ENCODE data around the gene CBFA2T2.

CBFA2T2 gene

GRCh38 chr20:33679758-33680485 is 190.0 kb downstream of the CBFA2T2 start:
- DNase-seq: peak; percentile 39
- no peak for ATAC-seq

- ATAC-seq: no peak
Measured at GRCh38 chr20:33680686-33681085, 190.8 kb downstream of the CBFA2T2 start.

DNA sequence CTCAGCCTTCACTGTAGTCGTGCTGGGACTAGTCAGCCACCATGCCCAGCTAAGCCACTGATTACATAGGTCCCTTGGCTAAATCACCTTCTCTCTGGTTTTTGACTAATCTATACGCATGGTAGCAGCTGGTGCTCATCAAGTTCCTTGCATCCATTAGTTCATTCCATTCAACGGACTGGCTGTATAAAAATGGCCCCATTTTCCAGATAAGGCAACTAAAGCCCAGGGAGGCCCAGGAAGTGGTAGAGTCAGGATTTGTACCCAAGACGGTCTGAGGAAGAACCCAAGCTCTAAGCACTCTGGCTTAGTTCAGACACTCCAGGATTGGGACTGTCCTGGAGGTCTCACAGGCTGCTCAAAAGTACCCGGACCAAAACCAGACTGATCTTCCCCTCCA is 191.4 kb downstream of the CBFA2T2 start:
- no peak for DNase-seq
- ATAC-seq: no peak

More at GRCh38 chr20:33680686-33681085, 190.8 kb downstream of the CBFA2T2 start:
- DNase-seq: no peak

GRCh38 chr20:33681728-33682353 is 191.9 kb downstream of the CBFA2T2 start:
- no peak for DNase-seq
- ATAC-seq: no peak

DNA sequence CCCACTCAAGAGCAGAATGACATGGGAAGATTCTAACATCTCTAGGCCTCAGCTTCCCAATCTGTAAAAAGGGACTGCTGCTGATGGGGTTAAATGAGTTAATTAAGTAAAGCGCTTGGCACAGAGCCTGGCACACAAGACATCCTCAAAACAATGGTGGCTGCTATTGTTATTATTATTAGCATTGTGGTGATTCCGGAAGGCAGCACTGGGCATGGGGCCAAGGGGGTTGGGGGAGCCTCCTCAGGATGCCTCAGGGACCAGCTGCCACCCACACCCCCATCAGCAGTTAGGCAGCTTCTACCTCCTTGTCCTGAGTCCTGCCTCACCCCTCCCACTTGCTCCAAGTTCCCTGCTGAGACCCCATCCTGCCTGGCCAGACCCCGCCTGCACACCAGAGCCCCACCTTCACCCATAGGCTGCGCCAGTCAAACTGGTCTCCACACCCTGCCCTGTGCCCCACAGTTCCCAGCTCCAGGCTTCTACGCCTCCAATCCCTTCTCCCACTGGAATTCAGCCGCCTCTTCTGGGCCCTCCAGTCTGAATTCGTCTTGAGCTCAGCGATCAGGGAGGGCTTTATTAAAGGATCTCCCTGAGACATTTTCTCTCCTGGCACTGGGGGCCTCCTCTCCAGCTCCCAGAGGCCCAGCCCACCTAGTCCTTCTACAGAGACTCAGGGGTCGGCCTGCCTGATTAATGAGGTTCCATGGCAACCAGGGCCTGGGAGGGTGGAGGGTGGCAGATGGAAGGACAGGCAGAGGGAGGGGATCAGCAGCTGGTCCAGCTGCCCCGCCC is 194.8 kb downstream of the CBFA2T2 start:
- no peak for DNase-seq
- ATAC-seq: no peak

DNA sequence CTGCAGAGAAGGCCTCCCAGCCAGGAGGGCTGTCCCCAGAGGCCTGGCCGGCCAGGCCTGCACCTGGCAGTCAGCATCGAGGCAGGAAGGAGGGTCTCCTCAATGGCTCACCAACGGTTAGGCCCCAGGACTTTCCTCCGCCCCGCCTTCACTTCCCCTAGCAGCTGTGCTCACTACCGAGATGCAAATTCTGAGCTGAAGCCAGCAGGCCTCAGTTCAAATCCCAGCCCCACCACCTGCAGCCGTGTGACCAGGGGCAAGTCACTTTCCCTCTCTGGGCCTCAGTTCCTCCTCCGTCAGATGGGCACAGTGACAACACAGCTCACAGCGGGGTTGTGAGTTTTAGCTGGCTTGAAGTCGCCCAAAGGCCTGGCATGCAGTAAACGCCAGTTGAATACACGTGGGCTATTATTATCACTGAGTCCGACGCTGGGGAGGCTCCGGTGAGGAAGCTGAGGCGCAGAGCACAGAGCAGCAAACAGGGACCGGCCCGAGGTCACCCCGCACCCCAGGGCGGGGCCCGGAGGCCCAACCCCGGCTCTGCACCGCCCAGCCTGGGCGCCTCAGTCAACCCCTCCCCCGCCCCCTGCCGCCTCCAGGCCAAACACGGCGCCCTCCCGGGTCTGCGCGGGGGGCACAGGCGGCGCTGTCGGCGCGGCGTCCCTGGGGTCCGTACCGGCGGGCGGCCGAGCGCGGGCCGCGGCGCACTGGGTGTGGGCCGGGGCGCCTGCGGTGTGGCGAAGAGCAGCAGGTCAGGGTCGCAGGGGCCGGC is 195.6 kb downstream of the CBFA2T2 start:
- ATAC-seq (peak; percentile 60), DNase-seq (peak; percentile 78)

DNA sequence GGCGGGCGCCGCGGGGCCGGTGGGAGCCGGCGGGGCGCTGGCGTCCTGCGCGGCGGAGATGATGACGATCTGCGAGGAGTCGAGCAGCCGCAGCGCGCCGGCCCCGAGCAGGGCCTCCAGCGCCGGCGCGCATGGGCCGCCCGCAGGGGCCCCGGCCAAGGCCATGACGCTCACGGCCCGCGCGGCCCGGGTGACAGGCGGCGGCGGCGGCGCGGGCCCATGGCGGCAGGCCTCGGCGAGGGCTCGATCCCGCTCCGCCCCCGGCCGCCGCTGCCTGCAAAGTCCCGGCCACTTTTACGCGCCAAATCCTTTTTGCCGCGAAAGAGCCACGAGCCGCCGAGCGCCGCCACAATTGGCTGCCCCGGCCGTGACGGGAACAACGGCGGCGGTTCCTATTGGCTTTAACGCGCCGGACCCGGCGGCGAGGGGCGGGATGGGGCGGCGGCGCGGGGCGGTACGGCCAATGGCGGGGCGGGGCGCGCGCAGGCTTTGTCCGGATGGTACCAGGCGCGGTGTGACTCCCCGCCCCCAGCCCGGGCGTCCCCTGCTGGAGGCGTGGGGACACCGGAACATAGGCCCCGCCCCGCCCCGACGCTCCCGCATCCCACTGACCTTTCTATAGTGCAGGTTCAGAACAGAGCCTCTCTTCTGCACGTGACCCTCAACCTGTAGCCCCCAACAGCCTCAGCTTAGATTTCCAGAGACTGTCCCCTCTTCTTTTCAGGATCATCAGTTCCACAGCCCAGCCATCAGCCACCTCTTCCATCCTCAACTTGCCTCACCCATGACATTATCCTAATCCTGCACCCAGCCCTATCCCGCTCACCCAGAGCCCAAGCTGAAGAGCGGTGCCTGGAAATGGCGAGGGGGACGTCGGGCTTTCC is 196.4 kb downstream of the CBFA2T2 start, which contains the start of gene E2F1:
Gene E2F1, minus strand, starts transcription at position 286 of the 884 bp plus-strand sequence. Its CDS starts 121 bp downstream, at position 165.
- peak; percentile 98 for DNase-seq
- ATAC-seq: peak; percentile 87

GRCh38 chr20:33686984-33687366 is 197.1 kb downstream of the CBFA2T2 start:
- DNase-seq: no peak

DNA sequence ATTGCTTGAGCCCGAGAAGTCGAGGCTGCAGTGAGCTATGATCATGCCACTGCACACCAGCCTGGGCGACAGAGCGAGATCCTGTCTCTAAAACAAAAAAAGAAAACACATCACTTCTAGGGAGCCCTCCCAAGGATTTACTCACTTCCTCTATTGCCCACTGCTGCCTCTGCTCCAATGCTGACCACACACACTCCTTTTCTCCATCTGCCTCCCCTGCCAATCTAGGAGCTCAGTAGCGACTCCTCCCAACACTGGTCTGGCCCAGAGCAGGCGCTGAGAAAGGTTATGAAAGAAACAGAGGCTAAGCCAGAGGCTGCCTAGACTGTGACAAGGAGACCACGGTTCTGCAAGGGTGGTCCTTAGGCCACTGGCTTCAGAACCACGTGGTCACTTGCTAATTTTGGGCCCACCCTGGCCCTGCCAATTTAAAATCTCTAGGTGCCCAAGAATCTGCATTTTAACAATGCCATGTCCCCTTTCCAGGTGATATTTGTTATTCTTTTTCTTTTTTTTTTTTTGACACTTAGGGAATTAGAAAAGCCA is 197.5 kb downstream of the CBFA2T2 start:
- DNase-seq (no peak), ATAC-seq (no peak)

More at GRCh38 chr20:33686984-33687366, 197.1 kb downstream of the CBFA2T2 start:
- no peak for ATAC-seq

DNA sequence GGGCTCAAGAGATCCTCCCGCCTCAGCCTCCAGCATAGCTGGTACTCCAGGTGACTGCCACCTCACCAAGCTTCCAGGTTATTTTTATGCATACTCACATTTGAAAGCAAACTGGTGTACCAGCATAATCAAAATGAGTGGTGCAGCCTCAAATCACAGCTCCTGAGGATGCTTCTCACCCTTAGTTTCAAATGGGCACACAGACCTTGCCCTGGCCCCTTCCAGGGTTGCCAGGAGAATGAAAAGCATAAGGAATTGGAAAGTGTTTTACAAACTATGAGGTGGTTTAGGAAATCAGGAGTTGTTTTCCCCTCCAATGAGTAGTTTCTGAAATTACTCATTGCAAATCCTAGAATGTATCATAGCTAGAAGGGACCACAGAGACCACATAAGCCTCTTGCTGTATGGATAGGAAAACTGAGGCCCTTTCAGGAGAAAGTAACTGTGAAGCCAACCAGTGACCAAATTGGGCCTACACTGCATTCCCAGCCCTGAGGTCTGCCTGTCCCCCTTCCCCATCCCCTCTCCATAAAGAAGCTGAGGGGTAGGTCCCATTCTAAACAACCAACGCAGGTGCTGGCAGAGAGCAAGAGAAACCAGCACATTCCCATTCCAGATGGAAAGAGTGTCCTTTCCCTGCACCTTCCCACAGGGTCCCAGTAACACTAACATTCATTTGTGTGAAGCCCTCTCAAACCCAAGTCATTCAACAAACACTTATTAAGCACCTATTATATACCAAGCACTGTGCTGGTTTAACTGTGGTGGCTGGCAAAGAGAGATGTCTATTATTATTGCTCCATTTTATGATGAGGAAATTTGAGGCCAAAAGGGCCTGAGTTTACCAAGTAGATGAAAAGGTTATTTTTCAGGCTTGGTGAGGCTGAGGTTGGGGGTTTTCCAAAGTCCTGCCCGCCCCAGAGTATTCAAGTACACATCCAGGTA is 198.4 kb downstream of the CBFA2T2 start:
- no peak for DNase-seq
- ATAC-seq: no peak

DNA sequence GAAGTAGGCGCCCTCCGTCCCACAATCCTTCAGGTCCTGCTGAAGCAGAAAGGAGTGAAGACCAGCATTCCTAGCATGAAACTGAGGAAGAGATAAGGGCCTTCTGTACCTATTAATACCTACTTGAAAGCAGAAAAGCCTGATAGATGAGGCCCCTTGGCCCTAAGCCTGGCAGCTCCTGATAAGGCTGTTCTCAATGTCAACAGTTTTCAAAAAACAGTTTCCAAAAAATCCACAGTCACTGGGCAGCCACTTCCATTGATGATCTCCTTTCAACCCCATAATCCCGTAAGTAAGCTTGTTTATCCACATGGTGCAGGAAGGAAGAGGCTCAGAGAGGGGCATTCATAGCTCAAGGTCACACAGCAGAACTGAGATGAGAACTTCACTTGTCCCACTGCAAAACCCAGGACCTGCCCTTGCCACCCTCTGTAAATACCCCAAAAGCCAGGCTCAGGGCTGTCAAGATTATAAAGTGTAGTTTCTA is 199.1 kb downstream of the CBFA2T2 start:
- DNase-seq: no peak
- ATAC-seq: no peak

DNA sequence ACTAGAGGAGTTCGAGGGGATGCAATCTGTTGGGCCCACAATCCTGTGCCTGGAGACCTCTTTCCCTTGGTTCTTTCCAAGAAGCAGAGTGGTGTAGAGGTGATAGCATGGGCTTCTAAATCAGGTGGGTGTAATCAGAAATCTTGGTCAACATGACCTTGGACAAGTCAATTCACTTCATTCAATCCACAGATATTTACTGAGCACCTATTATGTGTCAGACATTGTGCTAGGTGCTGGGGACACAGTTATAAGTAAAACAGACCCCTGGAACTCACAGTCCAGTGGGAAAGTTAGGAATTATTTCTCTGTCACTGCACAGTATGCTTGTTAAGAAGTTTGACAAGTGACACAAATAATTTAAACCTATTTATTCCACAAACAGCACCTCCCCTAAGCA is 199.6 kb downstream of the CBFA2T2 start:
- no peak for DNase-seq
- no peak for ATAC-seq

GRCh38 chr20:33689973-33690372 is 200.1 kb downstream of the CBFA2T2 start:
- peak; percentile 66 for DNase-seq
- ATAC-seq: peak; percentile 34

GRCh38 chr20:33693289-33693688 is 203.4 kb downstream of the CBFA2T2 start:
- no peak for ATAC-seq
- DNase-seq: no peak

DNA sequence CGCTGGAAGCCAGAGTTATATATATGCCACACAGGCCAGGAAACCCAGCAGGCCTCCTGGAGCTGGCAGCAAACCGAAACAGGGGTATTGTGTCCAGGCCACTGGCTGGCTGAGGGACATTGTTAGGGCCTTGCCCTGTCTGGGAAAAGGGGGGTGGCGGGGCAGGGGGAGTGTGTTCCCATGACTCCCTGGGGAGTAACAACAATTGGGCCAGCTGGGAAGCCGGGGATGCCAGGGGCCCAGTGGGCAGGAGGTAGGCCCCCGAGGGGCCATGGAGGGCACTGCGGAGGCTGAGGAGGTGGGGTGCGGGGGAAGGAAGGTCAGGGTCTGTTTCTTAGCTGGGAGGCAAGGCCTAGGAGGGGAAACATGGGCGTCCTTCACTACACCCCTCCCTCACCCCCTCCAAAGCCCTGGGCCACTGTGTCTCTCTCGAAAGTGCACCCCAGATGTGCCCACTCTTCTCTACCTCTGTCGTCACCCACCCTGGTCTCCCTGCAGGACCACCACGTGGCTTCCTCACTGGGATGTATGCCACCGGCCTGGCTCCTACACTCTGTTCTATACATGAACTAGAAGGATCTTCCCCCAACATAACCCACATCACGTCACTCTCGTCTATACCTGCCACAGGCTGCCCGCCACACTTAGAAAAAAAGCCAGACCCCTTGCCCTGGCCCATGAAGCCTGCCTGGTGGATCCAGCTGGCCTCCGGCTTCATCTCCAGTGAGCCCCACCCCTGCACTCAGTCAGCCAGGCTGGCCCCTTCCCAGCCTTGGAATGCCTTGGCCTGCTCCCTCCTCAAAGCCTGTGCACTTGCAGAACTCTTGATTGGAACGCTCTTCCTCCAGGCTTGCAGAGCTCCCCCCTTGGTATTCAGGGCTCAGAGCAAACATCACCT is 204.1 kb downstream of the CBFA2T2 start:
- no peak for ATAC-seq
- DNase-seq: no peak

- no peak for DNase-seq
- no peak for ATAC-seq
Measured at GRCh38 chr20:33694639-33695012, 204.7 kb downstream of the CBFA2T2 start.

DNA sequence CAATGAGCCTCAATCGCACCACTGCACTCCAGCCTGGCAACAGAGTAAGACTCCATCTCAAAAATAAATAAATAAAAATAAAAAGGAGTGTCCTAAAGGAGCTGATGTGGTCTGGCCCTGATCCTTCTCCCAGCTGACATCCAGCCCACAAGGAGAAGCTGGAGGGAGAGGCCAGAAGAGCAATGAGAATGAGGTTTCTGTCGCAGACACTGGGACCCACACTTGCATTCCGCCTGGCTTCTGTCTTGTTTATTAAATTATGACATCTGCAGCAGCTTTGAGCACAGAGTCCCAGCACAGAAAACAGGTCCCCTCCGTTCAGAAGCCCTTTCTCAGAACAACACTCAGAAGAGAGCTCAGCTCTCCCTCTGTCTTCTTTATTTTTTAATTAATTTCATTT is 206.6 kb downstream of the CBFA2T2 start:
- ATAC-seq: no peak
- DNase-seq: no peak

GRCh38 chr20:33697129-33697528 is 207.2 kb downstream of the CBFA2T2 start:
- DNase-seq: no peak
- no peak for ATAC-seq

Data from stimulated activated naive CD8-positive, alpha-beta T cell treated with anti-CD3 and anti-CD28 coated beads, Interleukin-15, Interleukin-2, amounts not matched to agents 100 U/mL and 50 U/mL, for 24 hours (primary cell).